Middle frontal gyrus (tissue), 1 donor: ENCODE data around the gene PRSS12.
"Not testable (repeated sequence)": the region's sequence is repeated elsewhere in the genome, so short reads cannot be mapped to it uniquely, and the experiment has no call there.

ENCODE experiments used
- DNase-seq: peaks from one replicate; pipeline ENCODE4 v3.0.0-alpha.2; 2015; ENCODE audit warnings: low spot score; ENCODE audit errors: extremely low spot score

PRSS12 gene

GRCh38 chr4:118352843-118353533, at the start of gene PRSS12:
Gene PRSS12, minus strand, starts transcription at chr4:118353003. Its CDS starts 283 bp downstream, at chr4:118352720.
- no peak for DNase-seq

GRCh38 chr4:118400356-118400755, 47.6 kb upstream of the PRSS12 start:
- no peak for DNase-seq

- not testable (repeated sequence) for DNase-seq
Measured at GRCh38 chr4:118399883-118400282, 47.1 kb upstream of the PRSS12 start.

- no peak for DNase-seq
Measured at GRCh38 chr4:118398226-118399090, 45.7 kb upstream of the PRSS12 start.

- DNase-seq: no peak
Measured at GRCh38 chr4:118397623-118397979, 44.8 kb upstream of the PRSS12 start.

GRCh38 chr4:118396881-118397622, 44.2 kb upstream of the PRSS12 start:
- no peak for DNase-seq

GRCh38 chr4:118395057-118395644, 42.3 kb upstream of the PRSS12 start:
- no peak for DNase-seq

GRCh38 chr4:118392509-118392908, 39.7 kb upstream of the PRSS12 start:
- not testable (repeated sequence) for DNase-seq

GRCh38 chr4:118390121-118390520, 37.3 kb upstream of the PRSS12 start:
- no peak for DNase-seq

GRCh38 chr4:118389721-118390120, 36.9 kb upstream of the PRSS12 start:
- no peak for DNase-seq

GRCh38 chr4:118388606-118389005, 35.8 kb upstream of the PRSS12 start:
- DNase-seq: no peak

- no peak for DNase-seq
Measured at GRCh38 chr4:118381902-118382301, 29.1 kb upstream of the PRSS12 start.

GRCh38 chr4:118373614-118374255, 20.9 kb upstream of the PRSS12 start:
- DNase-seq: no peak

- DNase-seq: no peak
Measured at GRCh38 chr4:118372251-118372650, 19.4 kb upstream of the PRSS12 start.

- DNase-seq: no peak
Measured at GRCh38 chr4:118369231-118369630, 16.4 kb upstream of the PRSS12 start.

GRCh38 chr4:118367872-118368271, 15.1 kb upstream of the PRSS12 start:
- no peak for DNase-seq

GRCh38 chr4:118367361-118367760, 14.6 kb upstream of the PRSS12 start:
- no peak for DNase-seq

- DNase-seq: no peak
Measured at GRCh38 chr4:118363166-118363565, 10.4 kb upstream of the PRSS12 start.

GRCh38 chr4:118361192-118361591, 8.4 kb upstream of the PRSS12 start:
- DNase-seq: no peak

- DNase-seq: no peak
Measured at GRCh38 chr4:118360106-118360505, 7.3 kb upstream of the PRSS12 start.

- no peak for DNase-seq
Measured at GRCh38 chr4:118357601-118358000, 4.8 kb upstream of the PRSS12 start.
